SH-SY5Y (cell line): ENCODE data around the gene INS.

Experiments used
- GATA2 ChIP-seq: IDR thresholded peaks from 2 replicates; pipeline ENCODE4 v1.6.1; 2011; ENCODE audit warnings: mild to moderate bottlenecking, low read depth, low read length
- GATA3 ChIP-seq: IDR thresholded peaks from 2 replicates; pipeline ENCODE4 v1.6.1; 2011; ENCODE audit warnings: low read depth, mild to moderate bottlenecking, low read length, moderate library complexity

GRCh38 chr11:2146051-2146450 is 15.0 kb downstream of the INS start:
- TF ChIP-seq GATA2 (no peak), GATA3 (no peak)
